Globus pallidus (tissue), 1 donor: ENCODE results near the gene SPTAN1.
"Not testable (repeated sequence)": the region's sequence is repeated elsewhere in the genome, so short reads cannot be mapped to it uniquely, and the experiment has no call there.

Experiments used
- DNase-seq: peaks from one replicate; pipeline ENCODE4 v3.0.0-alpha.2; 2015; ENCODE audit warnings: low spot score

Gene SPTAN1

GRCh38 chr9:128633057-128633456 lies 80.7 kb downstream of the SPTAN1 start:
- no peak for DNase-seq

GRCh38 chr9:128633601-128634000 lies 81.2 kb downstream of the SPTAN1 start:
- no peak for DNase-seq

- DNase-seq, result no peak
These were observed 81.7 kb downstream of the SPTAN1 start for GRCh38 chr9:128634111-128634510.

- no peak for DNase-seq
These were observed 82.4 kb downstream of the SPTAN1 start for GRCh38 chr9:128634651-128635262.

- no peak for DNase-seq
These were observed 83.1 kb downstream of the SPTAN1 start for GRCh38 chr9:128635266-128636023.

- DNase-seq, result no peak
These were observed 83.6 kb downstream of the SPTAN1 start for GRCh38 chr9:128636024-128636390.

- DNase-seq, result no peak
These were observed 84.5 kb downstream of the SPTAN1 start for GRCh38 chr9:128636556-128637530.

GRCh38 chr9:128637656-128638055 lies 85.3 kb downstream of the SPTAN1 start:
- DNase-seq, result peak; percentile 40

- no peak for DNase-seq
These were observed 86.2 kb downstream of the SPTAN1 start for GRCh38 chr9:128638580-128638979.

GRCh38 chr9:128640603-128641002 lies 88.2 kb downstream of the SPTAN1 start:
- DNase-seq, result no peak

GRCh38 chr9:128642675-128643245 lies 90.4 kb downstream of the SPTAN1 start:
- no peak for DNase-seq

GRCh38 chr9:128643519-128644300 lies 91.3 kb downstream of the SPTAN1 start:
- no peak for DNase-seq

GRCh38 chr9:128648206-128648605 lies 95.8 kb downstream of the SPTAN1 start:
- not testable (repeated sequence) for DNase-seq

GRCh38 chr9:128651798-128652197 lies 99.4 kb downstream of the SPTAN1 start:
- DNase-seq, result no peak

GRCh38 chr9:128653908-128654307 lies 101.5 kb downstream of the SPTAN1 start:
- DNase-seq, result no peak

GRCh38 chr9:128654481-128654880 lies 102.1 kb downstream of the SPTAN1 start:
- DNase-seq, result no peak

GRCh38 chr9:128656416-128657343 lies 104.3 kb downstream of the SPTAN1 start, which contains the start of gene DYNC2I2:
Gene DYNC2I2, minus strand, starts transcription at chr9:128656847. Its CDS starts 121 bp downstream, at chr9:128656726.
- DNase-seq, result peak; percentile 91

- DNase-seq, result no peak
These were observed 104.9 kb downstream of the SPTAN1 start for GRCh38 chr9:128657344-128657704.

- DNase-seq, result no peak
These were observed 105.4 kb downstream of the SPTAN1 start for GRCh38 chr9:128657796-128658195.

GRCh38 chr9:128666481-128666941 lies 114.1 kb downstream of the SPTAN1 start:
- DNase-seq, result not testable (repeated sequence)
